SU-DHL-6 (cell line): ENCODE results near the gene KLHL25.

Experiments used
- H2AFZ ChIP-seq: fragments of 200-600 bp; sonication (generic); 2 replicates; pipeline ENCODE4 v1.6.1; 2014; ENCODE audit warnings: low read depth, mild to moderate bottlenecking, moderate library complexity, mixed read lengths, antibody characterized with exemption, low read length; ENCODE audit not compliant: severe bottlenecking
- H3F3A ChIP-seq: fragments of 200-600 bp; shearing (Covaris generic); 2 replicates; pipeline ENCODE4 v1.6.0; 2016; ENCODE audit warnings: antibody characterized with exemption, mild to moderate bottlenecking; ENCODE audit not compliant: insufficient read depth
- H3K27ac ChIP-seq: fragments of 200-600 bp; sonication (generic); 2 replicates; pipeline ENCODE4 v1.5.1; 2016; ENCODE audit warnings: low read depth, mild to moderate bottlenecking, low read length, moderate library complexity, mixed read lengths
- H3K27me3 ChIP-seq: fragments of 200-600 bp; sonication (generic), shearing (Covaris generic); 2 replicates; pipeline ENCODE4 v1.6.0; 2014; ENCODE audit warnings: mild to moderate bottlenecking, low read length
- H3K36me3 ChIP-seq: fragments of 200-600 bp; sonication (generic); 2 replicates; pipeline ENCODE4 v1.6.1; 2014; ENCODE audit warnings: mild to moderate bottlenecking, low read length, mixed read lengths
- H3K4me2 ChIP-seq: fragments of 300-600, 200-600 bp; shearing (Covaris generic), sonication (generic); 2 replicates; pipeline ENCODE4 v1.6.0; 2014; ENCODE audit warnings: low read length, low read depth, mild to moderate bottlenecking; ENCODE audit not compliant: poor library complexity, severe bottlenecking
- H3K4me3 ChIP-seq: fragments of 200-600 bp; sonication (generic); 2 replicates; pipeline ENCODE4 v1.5.1; 2014; ENCODE audit warnings: antibody characterized with exemption, low read length, mild to moderate bottlenecking, mixed read lengths; ENCODE audit not compliant: insufficient read depth, poor library complexity, severe bottlenecking
- H3K79me2 ChIP-seq: fragments of 200-600 bp; sonication (generic); 2 replicates; pipeline ENCODE4 v1.6.1; 2014; ENCODE audit warnings: mild to moderate bottlenecking, low read length, moderate library complexity; ENCODE audit not compliant: insufficient read depth
- H3K9ac ChIP-seq: fragments of 200-600 bp; sonication (generic); 2 replicates; pipeline ENCODE4 v1.7.0; 2014; ENCODE audit warnings: mild to moderate bottlenecking, low read length
- H3K9me2 ChIP-seq: fragments of 200-600 bp; sonication (generic); replicated peaks from 2 replicates; pipeline ENCODE4 v1.6.1; 2014; ENCODE audit warnings: low read length; ENCODE audit not compliant: insufficient read depth
- H3K9me3 ChIP-seq: fragments of 200-600 bp; sonication (generic); 2 replicates; pipeline ENCODE4 v1.6.1; 2014; ENCODE audit warnings: low read length, mixed read lengths; ENCODE audit not compliant: insufficient read depth
- H4K20me1 ChIP-seq: fragments of 200-600 bp; sonication (generic); 2 replicates; pipeline ENCODE4 v1.6.1; 2014; ENCODE audit warnings: low read depth, mild to moderate bottlenecking, antibody characterized with exemption, low read length, moderate library complexity, mixed read lengths
- CTCF ChIP-seq: fragments of 200-600 bp; sonication (generic); IDR thresholded peaks from one replicate; pipeline ENCODE4 v1.5.1; 2017; ENCODE audit warnings: antibody characterized with exemption, mild to moderate bottlenecking, low read length, moderate library complexity; ENCODE audit not compliant: insufficient read depth, poor library complexity, severe bottlenecking
- EZH2phosphoT487 ChIP-seq: fragments of 200-600 bp; sonication (generic), shearing (Covaris generic); conservative IDR thresholded peaks from 2 replicates; pipeline ENCODE4 v1.6.1; 2018; ENCODE audit warnings: mild to moderate bottlenecking, antibody characterized with exemption, low read length, moderate library complexity, mixed read lengths

The KLHL25 gene

GRCh38 chr15:85745525-85746150 is 49.1 kb downstream of the KLHL25 start:
- H3K79me2 ChIP-seq: no peaks in the 10 kb centered on the region
- no peaks in the 10 kb centered on the region for H3K9me3 ChIP-seq
- H3F3A ChIP-seq: peaks cover 14% of the 10 kb centered on the region; the same call in 1 of the 2 replicates
- peaks cover 47% of the 10 kb centered on the region for H3K36me3 ChIP-seq
- no peaks in the 10 kb centered on the region for H3K9me2 ChIP-seq
- H3K27me3 ChIP-seq: no peaks in the 10 kb centered on the region
- H3K9ac ChIP-seq: no peak overlapping the region
- no peak overlapping the region for H3K4me2 ChIP-seq
- no peak for TF ChIP-seq EZH2phosphoT487
- TF ChIP-seq CTCF: no peak
- H4K20me1 ChIP-seq: no peaks in the 10 kb centered on the region; the same call in 1 of the 2 replicates
- H3K4me3 ChIP-seq: no peak overlapping the region
- no peak overlapping the region for H3K27ac ChIP-seq
- no peak overlapping the region for H2AFZ ChIP-seq

- Histone ChIP-seq H3K9me2 (no peaks in the 10 kb centered on the region), H3K79me2 (no peaks in the 10 kb centered on the region), H3K4me2 (no peak overlapping the region), H2AFZ (no peak overlapping the region), H4K20me1 (no peaks in the 10 kb centered on the region; the same call in 1 of the 2 replicates), H3K4me3 (no peak overlapping the region), H3K27ac (no peak overlapping the region), H3K27me3 (no peaks in the 10 kb centered on the region), H3K36me3 (peaks cover 51% of the 10 kb centered on the region), H3K9me3 (no peaks in the 10 kb centered on the region), H3K9ac (no peak overlapping the region), H3F3A (peaks cover 14% of the 10 kb centered on the region; the same call in 1 of the 2 replicates)
- TF ChIP-seq CTCF (no peak), EZH2phosphoT487 (no peak)
These were observed 49.7 kb downstream of the KLHL25 start for GRCh38 chr15:85745023-85745422.

- H3K9ac ChIP-seq: no peak overlapping the region
- no peak overlapping the region for H3K4me2 ChIP-seq
- no peaks in the 10 kb centered on the region for H3K9me2 ChIP-seq
- H3K9me3 ChIP-seq: no peaks in the 10 kb centered on the region
- H3K27ac ChIP-seq: no peak overlapping the region
- H3K79me2 ChIP-seq: no peaks in the 10 kb centered on the region
- TF ChIP-seq CTCF (no peak), EZH2phosphoT487 (no peak)
- no peaks in the 10 kb centered on the region for H3K27me3 ChIP-seq
- H2AFZ ChIP-seq: no peak overlapping the region
- H3K4me3 ChIP-seq: no peak overlapping the region
- no peaks in the 10 kb centered on the region; the same call in 1 of the 2 replicates for H4K20me1 ChIP-seq
- H3F3A ChIP-seq: peaks cover 16% of the 10 kb centered on the region; the same call in 1 of the 2 replicates
- H3K36me3 ChIP-seq: peaks cover 55% of the 10 kb centered on the region
These were observed 50.1 kb downstream of the KLHL25 start for GRCh38 chr15:85744579-85744978.
